ENCODE results near the gene ATP5F1A.
"Not testable (repeated sequence)": the region's sequence is repeated elsewhere in the genome, so short reads cannot be mapped to it uniquely, and the experiment has no call there.

ATP5F1A gene

DNA sequence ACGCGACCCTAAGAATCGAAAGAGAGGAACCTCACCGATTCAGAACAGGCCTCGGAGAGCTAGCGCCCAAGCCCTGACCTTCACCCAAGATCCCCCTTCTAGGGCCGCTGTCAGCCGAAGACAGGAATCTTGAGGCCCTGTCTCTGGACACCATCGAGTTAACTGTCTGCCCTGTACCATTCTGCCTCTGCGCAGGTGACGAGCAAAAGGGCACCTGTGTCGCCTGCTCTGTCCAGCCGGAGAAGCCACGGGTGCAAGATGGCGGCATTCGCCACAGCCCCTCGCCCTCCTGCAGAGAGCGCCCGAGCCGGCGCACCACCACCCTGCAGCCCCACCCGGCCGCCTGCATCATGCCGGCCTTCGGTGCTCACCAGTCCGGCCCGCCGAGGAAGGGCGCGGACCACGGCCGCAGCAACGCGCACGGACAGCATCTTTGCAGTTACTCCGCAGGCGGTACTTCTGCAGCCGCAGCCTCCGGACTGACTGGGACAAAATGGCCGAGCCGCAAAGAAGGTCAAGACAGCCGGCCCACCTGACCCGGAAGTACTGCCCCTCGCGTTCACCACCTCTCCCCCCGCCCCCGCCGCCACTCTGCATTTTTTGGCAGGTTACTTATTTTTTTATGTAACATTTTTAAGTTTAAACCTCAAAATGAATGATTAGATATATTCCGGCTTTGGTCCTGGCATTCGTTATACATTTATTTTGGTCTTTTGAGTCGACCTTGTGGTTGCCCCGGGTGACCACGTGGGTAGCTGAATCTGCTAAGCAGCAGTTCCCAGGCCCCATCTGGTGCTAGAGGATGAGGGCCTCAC lies at the start of gene ATP5F1A:
TSS of gene ATP5F1A (minus strand) at position 496 of the 815 bp plus-strand sequence. CDS start at position 431, 65 bp downstream.
- DNase-seq: peak; percentile 91

GRCh38 chr18:46141199-46141598 lies 43.1 kb upstream of the ATP5F1A start:
- DNase-seq: no peak

DNA sequence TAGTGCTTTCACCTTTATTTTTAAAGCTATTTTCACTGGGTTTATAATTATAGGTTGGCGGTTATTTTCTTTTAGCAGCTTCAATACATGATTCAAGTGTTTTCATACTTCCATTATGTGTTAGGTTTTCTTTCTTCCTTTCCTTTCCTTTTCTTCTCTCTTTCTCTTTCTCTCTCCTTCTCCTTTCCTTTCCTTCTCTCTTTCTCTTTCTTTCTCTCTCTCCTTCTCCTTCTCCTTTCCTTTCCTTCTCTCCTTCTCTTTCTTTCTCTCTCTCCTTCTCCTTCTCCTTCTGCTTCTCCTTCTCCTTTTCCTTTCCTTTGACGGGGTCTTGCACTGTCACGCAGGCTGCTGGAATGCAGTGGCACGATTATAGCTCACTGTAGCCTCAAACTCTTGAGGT lies 42.1 kb upstream of the ATP5F1A start:
- no peak for DNase-seq

DNA sequence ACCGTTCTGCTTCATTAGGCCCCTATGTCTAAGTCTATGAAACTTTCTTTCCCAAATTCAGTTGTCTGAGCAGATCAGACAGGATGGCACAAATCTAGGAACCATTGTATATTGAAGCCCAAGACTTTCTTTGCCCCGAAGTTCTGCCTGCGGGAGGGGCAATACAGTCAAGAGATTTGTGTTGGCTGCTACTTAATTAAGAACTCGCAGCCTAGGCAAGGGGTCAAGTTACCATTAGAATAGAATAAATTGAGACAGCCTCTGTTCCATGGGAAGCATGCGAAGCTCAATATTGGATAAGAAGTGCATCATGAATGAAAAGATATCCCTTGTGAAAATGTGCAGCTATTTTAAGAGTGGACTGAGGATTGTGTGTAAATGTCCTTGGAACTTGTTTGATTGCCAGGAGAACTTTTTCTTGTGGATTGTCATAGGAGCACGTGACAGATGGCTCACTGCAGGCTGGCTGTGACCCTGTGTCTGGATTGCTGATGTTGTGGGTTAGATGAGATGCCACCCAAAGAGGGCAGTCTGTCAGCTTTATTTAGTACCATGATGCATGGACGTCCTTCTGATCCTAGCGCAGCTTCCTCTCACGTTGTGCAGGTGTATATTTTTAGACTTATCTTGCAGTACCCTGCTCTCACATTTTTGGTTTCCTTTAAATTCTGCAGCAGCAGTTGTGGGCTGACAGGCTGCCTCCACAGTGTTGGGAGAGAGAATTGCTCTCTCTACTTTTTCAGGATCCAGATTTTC lies 37.0 kb upstream of the ATP5F1A start:
- DNase-seq: no peak

- DNase-seq: no peak
Measured at GRCh38 chr18:46133534-46133933, 35.4 kb upstream of the ATP5F1A start.

DNA sequence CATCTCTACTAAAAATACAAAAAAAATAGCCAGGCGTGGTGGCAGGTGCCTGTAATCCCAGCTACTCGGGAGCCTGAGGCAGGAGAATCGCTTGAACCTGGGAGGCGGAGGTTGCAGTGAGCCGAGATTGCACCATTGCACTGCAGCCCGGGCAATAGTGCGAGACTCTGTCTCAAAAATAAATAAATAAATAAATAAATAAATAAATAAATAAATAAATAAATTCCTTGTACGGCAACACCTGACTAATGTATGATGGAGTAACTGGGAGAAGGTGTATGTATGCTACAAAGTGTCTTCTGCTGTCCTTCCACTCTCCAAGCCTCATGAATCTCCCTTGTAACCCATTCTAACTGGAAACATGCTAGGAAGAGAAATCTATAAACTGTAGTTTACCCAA lies 32.5 kb upstream of the ATP5F1A start:
- not testable (repeated sequence) for DNase-seq

DNA sequence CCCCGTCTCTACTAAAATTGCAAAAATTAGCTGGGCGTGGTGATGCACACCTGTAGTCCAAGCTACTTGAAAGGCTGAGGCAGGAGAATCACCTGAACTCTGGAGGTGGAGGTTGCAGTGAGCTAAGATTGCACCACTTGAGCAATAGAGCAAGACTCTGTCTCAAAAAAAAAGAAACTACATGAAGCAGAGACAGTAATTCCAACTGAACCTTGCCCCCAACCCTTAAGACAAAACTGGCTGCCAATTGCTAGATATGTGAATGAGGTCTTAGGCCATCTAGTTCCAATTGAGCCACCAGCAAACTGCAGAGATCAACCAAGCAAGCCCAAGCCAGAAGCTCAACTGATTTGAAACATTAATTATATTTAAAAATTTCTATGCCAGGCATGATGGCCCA lies 32.0 kb upstream of the ATP5F1A start:
- DNase-seq: no peak

- DNase-seq: not testable (repeated sequence)
Measured at GRCh38 chr18:46126625-46127024, 28.5 kb upstream of the ATP5F1A start.

DNA sequence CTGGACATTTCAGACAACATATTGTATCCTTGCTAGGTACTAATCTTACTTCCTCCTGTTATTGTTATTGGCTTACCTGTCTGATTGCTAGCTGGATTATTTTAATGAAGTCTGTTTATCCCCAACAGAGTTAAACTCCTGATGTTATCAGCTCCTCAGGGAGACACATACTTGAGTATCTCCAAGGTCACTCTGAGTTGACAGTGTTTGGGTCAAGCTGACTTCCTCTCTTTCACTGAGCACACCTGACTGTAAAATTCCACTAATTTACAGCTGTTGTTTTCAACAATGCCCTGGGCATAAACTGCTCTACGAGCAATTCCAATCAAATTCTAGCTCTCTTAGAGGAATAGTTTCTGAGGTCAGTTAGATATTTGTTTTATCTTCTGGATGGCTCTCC lies 15.7 kb upstream of the ATP5F1A start:
- no peak for DNase-seq

- no peak for DNase-seq
Measured at GRCh38 chr18:46110406-46110805, 12.3 kb upstream of the ATP5F1A start.

GRCh38 chr18:46109386-46109785 lies 11.3 kb upstream of the ATP5F1A start:
- DNase-seq: no peak

- peak; percentile 93 for DNase-seq
Measured at GRCh38 chr18:46104128-46104911, 6.2 kb upstream of the ATP5F1A start, which contains the start of gene HAUS1. Gene HAUS1, plus strand, starts transcription at chr18:46104385. Its CDS starts 27 bp downstream, at chr18:46104412.

- no peak for DNase-seq
Measured at GRCh38 chr18:46099463-46099862, 1.4 kb upstream of the ATP5F1A start.

DNA sequence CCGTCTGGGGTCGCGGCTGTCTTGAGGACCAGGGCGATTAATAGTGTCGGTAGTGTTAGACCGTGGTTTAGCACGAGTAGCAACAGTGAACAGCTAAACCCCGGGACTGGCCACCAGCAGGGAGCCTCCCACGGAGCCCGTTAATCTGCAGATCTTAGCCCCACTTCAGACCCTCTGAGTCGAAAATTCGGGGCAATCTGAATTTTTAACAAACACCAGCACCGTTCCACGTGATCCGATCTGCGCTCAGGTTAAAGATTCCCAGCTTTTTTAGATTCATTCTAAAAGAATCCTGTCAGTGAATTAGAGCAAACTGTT lies 479 bp upstream of the ATP5F1A start:
- no peak for DNase-seq

- DNase-seq: no peak
Measured at GRCh38 chr18:46097431-46097800, 680 bp downstream of the ATP5F1A start.

- DNase-seq: no peak
Measured at GRCh38 chr18:46096651-46097300, 1.3 kb downstream of the ATP5F1A start.

- DNase-seq: no peak
Measured at GRCh38 chr18:46095532-46095931, 2.6 kb downstream of the ATP5F1A start.

GRCh38 chr18:46088501-46088900 lies 9.6 kb downstream of the ATP5F1A start:
- DNase-seq: not testable (repeated sequence)

DNA sequence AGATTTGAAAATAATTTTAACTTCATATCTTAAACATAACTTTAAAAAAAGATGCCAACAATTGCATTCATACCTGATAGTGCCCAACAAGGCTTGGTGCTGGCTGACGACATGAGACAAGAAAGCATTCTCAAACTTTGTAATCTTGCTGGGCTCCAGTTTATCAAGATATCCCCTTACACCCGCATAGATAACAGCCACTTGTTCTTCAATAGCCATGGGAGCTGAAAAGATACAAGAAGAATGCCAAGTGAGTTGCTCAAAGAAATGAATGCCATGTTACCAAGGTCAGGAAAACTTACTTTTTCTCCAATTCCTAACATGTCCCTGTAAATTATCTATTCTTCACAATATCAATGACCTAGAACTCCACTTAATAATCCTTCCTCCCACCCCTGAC lies 13.7 kb downstream of the ATP5F1A start:
- no peak for DNase-seq

DNA sequence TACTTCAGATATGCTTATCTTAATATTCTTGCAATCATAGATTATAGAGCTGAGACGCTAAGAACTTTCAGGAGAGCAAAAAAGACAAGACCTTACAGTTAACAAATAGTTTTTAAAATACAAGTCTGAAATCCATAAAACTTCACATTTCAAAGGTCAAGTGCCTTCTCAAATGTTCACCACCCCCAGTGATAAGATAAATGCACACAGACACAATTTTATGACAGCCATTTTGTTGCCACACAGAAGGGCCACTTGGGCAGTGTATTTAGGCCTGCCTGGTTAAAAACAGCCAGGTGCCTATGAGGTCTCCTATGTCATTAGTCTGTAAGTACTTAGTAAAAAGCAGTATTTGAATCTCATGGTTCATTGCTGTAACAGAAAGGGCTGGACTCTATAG lies 17.9 kb downstream of the ATP5F1A start:
- no peak for DNase-seq

DNA sequence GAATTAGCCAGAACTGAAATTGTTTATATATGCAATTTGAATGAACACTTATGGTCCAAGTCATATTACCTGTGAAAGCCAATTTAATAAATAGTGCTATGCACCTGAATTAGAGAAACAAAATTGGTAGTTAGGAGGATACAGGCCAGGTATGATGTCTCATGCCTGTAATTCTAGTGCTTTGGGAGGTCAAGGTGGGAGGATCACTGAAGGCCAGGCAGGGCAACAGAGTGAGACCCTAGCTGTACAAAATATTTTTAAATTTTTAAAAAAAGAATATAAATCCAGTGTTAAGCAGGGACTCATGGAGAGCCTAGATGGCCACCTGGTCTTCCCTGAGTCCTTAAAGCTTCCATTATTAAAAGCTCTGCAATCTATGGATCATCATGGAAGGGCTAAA lies 18.8 kb downstream of the ATP5F1A start:
- no peak for DNase-seq

DNA sequence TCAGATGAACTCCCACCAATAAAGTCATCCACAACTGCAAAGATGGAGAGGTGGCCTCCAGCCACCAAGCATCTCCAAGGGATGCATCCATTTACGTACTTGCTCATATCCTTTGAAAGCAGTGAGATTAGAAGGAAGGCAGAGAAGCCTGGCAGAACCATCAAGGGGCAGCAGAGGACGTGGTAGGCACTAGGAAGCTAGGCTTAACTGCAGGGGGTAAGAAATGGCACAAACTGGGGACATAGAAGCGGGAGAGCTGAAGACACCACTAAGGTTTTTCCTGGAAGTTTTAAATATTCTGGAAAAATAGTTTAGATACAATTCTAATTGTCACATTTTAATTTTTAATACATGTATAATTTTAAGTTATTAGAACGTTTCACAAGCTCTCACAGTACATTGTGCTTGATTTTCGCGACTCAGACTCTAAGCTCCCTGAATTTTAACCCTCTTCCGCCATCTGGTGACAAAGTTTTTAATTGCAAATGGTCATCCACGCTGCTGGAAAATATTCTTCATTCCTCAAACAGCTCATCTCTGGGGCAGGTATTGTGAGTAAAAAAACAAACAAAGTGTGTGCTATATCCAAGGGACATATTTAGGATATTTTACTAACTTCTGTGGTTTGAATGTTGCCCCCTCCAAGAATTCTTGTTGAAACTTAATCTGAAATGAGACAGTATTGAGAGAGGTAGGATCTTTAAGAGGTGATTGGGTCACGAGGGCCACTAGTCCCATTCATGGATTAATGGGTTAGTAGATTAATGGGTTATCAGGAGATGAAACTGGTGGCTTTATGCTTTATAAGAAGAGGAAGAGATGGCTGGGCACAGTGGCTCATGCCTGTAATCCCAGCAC lies 24.4 kb downstream of the ATP5F1A start:
- DNase-seq: peak; percentile 67

Measured in stimulated activated CD8-positive, alpha-beta memory T cell treated with anti-CD3 and anti-CD28 coated beads, Interleukin-4, amount 100 ng/mL, for 48 hours (primary cell).